HG03064 (cell line): ENCODE results near the gene C1orf146.
"Not testable (repeated sequence)": the region's sequence is repeated elsewhere in the genome, so short reads cannot be mapped to it uniquely, and the experiment has no call there.

ENCODE experiments used
- ATAC-seq: cut with Tn5 transposase; IDR thresholded peaks from one replicate; pipeline ENCODE4 v1.9.1; 2021; ENCODE audit warnings: low read depth; ENCODE audit not compliant: unreplicated experiment

The C1orf146 gene

DNA sequence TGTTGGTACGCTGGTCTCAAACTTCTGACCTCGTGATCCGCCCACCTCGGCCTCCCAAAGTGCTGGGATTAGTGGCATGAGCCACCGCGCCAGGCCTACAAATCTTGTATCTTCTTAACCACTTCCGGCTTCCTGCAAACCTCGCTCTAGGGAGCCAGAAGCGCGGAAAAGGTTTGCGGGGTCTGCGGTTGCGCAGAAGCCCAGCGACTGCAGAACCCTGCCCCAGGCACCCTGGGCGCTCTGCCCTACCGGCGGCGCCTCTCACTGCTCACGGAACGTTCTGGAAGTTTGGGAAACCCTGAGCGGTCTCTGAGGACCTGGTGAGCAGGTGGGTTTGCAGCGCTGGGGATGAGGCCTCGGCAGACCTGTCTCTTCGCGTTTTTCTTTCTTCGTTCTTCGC is at the start of gene C1orf146:
TSS of gene C1orf146 (plus strand) at position 195 of the 400 bp plus-strand sequence. CDS start 13,506 bp downstream, outside the sequence.
- no peak for ATAC-seq

DNA sequence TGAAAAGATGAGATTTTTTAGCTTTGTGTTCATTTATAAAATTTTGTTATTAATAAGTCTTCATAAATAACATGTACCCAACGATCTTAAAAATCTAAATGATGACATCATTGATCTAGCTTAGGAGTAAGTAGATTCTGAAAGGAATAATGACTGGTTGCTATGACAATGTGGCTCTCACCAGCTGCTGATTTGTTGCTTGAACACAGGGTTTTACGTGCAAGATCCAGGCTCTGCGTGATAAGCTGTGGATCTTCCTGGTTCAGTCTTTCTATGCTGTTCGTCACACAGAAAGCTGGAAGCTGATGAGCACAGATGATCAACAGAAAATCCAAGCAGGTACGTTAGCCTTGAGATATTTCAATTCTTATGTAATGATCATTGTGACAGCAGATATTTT is 49.1 kb upstream of the C1orf146 start:
- no peak for ATAC-seq

GRCh38 chr1:92169214-92170005 is 48.3 kb upstream of the C1orf146 start:
- no peak for ATAC-seq

DNA sequence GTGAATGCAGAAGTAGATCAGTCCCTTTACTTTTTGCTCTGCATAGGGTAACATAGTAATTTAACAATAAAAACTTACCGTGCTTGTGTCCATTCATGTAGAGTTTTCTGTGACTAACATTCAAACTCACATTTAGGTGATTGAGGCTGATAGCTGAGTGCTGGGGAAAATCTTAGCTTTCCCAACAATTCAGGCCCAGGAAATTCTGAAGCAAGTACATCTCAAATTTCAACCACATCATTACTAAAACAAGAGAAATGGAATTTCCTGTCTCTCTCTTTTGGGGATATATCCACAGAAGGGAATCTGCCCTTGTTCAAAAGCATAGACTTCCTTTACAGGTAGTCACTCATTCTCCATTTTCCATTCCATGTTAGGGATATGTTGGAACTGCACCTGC is 33.1 kb upstream of the C1orf146 start:
- no peak for ATAC-seq

DNA sequence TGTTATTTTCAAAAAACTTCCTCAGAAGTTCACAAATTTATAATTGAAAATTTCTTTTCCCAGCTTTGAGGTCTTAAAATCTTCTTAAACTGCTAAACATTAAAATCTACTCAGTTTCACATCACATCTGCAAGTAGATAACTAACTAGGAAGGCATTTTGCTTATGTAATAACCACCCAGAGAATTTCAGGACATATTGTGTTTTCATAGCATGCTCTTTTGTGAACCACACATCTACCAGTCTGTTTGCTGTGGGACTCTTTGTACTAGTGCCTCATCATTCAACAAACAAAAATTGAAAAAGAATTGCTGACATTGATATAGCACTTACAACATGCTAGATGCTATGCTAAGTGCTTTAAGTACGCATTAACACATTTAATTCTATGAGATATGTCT is 31.6 kb upstream of the C1orf146 start:
- no peak for ATAC-seq

- ATAC-seq = no peak
Measured at GRCh38 chr1:92188436-92189255, 29.1 kb upstream of the C1orf146 start.

- no peak for ATAC-seq
Measured at GRCh38 chr1:92191726-92192125, 26.0 kb upstream of the C1orf146 start.

- ATAC-seq = no peak
Measured at GRCh38 chr1:92192246-92192645, 25.5 kb upstream of the C1orf146 start.

- no peak for ATAC-seq
Measured at GRCh38 chr1:92194511-92194910, 23.2 kb upstream of the C1orf146 start.

- ATAC-seq = no peak
Measured at GRCh38 chr1:92201973-92202372, 15.7 kb upstream of the C1orf146 start.

- ATAC-seq = no peak
Measured at GRCh38 chr1:92203105-92203504, 14.6 kb upstream of the C1orf146 start.

DNA sequence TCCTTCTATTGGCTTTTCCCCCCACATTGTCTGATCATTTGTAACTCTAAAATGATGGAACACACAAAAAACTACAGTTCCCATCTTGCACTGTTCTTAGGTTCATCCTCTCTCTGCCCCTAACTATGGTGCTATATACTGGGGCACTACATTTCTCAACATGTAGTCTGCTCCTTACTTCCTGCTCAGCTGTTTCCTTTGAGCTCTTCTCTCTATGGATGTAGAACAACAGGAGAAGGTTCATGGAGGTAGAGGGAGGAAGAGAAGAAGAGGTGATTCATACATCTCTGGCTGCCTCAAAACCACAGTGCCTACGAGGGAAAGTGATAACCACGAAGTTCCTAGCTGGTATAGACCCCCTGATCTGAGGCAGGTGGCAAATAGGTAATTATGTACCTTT is 7.0 kb upstream of the C1orf146 start:
- no peak for ATAC-seq

DNA sequence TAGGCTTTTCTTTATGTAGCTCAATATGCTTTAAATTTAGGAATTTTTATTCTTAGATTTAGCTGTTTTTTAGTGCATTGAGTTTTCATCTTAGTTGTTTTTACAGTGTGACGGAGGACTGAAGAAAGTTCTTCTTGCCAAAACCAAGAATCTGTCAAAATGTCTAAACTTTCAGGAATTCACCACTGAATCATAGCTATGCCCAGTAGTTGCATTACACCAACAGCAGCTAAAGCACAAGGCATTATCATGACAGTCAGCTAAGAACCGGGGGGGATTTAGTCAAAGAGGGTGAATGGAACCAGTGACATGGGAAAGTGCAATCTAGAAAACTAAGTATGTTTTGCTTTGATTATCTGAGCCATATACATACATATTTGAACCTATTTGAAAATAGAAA is 6.5 kb upstream of the C1orf146 start:
- ATAC-seq = no peak

DNA sequence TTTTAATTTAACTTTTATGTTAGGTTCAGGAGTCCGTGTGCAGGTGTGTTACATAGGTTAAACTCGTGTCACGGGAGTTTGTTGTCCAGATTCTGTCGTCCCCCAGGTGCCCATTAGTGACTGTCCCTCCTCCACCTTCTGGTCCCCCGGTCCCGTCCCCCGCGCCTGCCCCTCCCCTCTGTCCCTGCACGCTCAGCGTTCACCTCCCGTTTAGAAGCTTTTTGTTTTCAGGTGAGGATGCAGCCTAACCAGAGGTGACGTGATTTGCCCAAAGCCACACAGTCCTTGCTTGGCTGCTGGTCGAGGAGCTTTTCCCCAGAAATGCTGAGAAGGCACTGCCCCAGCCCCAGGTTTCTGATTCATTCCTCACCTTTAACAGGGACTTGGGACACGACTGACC is 844 bp downstream of the C1orf146 start:
- ATAC-seq = no peak

DNA sequence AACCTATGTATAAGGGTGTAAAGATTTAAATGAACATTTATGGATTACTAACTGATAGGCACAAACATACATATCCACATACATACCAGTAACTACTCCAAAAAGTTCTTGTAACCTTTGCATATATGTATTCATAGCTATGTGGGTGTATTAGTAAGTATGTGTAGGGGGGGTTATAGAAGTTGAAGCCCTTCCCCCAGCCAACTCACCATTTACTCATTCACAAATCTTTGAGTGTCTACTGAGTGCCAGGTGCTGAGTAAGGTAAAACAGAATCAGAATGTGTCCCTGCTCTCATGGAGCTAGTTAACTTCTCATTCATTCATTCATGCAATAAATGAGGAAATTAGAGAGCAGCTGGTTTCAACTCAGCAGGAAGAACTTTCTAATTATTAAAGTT is 1.3 kb downstream of the C1orf146 start:
- no peak for ATAC-seq

- no peak for ATAC-seq
Measured at GRCh38 chr1:92228401-92228800, 10.7 kb downstream of the C1orf146 start.

- no peak for ATAC-seq
Measured at GRCh38 chr1:92230736-92231135, 13.0 kb downstream of the C1orf146 start.

- no peak for ATAC-seq
Measured at GRCh38 chr1:92240034-92240433, 22.3 kb downstream of the C1orf146 start.

- ATAC-seq = no peak
Measured at GRCh38 chr1:92244376-92244775, 26.7 kb downstream of the C1orf146 start.

DNA sequence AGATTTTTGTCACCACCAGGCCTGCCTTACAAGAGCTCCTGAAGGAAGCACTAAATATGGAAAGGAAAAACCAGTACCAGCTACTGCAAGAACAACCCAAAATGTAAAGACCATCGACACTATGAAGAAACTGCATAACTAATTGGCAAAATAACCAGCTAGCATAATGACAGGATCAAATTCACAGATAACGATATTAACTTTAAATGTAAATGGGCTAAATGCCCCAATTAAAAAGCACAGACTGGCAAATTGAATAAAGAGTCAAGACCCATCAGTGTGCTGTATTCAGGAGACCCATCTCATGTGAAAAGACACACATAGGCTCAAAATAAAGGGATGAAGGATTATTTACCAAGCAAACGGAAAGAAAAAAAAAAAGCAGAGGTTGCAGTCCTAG is 37.0 kb downstream of the C1orf146 start:
- not testable (repeated sequence) for ATAC-seq

- ATAC-seq = no peak
Measured at GRCh38 chr1:92259350-92259749, 41.6 kb downstream of the C1orf146 start.

DNA sequence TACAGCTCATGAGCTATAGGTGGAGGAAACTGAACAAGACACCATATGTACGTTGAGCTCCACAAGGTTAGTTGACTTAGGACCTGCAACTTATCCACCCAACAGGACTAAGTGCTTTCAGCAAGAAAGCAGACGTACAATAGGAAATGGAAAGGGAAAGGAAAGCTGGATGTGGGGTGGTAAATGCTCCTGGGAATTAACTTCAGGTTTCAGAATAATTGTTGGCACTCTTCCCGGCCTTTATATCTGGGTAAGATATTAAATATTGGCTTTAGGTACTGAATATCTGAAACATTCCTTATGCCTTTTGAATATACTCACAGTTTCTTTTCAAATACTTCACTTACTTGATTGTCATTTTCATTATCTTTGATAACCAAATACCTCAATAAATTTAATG is 44.8 kb downstream of the C1orf146 start:
- ATAC-seq = no peak
